Activated CD4-positive, alpha-beta T cell treated with anti-CD3 and anti-CD28 coated beads, Interleukin-2, amount 10 ng/mL, durations not matched to agents 24 days and 14 days (primary cell): ENCODE data around the gene NFIA. TPM values are rescaled to one million over a fixed set of nuclear protein-coding genes. Genes with fewer than 3 reads are reported as not detected.

ENCODE experiments used
- DNase-seq: peaks from one replicate; pipeline ENCODE4 v3.0.0; 2022
- H3K27ac Mint-ChIP-seq: one replicate; pipeline ENCODE4 v1.8.0; 2022; ENCODE audit warnings: mild to moderate bottlenecking, mixed read lengths
- H3K27me3 Mint-ChIP-seq: one replicate; pipeline ENCODE4 v1.8.0; 2022; ENCODE audit warnings: mixed read lengths
- H3K36me3 Mint-ChIP-seq: one replicate; pipeline ENCODE4 v1.8.0; 2022; ENCODE audit warnings: low read depth, mild to moderate bottlenecking, mixed read lengths
- H3K4me1 Mint-ChIP-seq: one replicate; pipeline ENCODE4 v1.8.0; 2021; ENCODE audit warnings: mixed read lengths
- H3K4me3 Mint-ChIP-seq: one replicate; pipeline ENCODE4 v1.8.0; 2022; ENCODE audit warnings: mild to moderate bottlenecking, moderate library complexity, mixed read lengths
- H3K9me3 Mint-ChIP-seq: one replicate; pipeline ENCODE4 v1.8.0; 2021; ENCODE audit warnings: mixed read lengths
- intact Hi-C: fragments of 100-400 bp; cut with micrococcal nuclease; formaldehyde crosslinking; loops from one replicate; pipeline ENCODE4 v1.15.1; 2023
- total RNA-seq: library from RNA; stranded (reverse); gene quantifications from 2 replicates; pipeline ENCODE4 v1.2.3, GENCODE V29; 2022

Gene NFIA
- total RNA-seq, 1 donor from 2014 or later: 0.63 TPM

DNA sequence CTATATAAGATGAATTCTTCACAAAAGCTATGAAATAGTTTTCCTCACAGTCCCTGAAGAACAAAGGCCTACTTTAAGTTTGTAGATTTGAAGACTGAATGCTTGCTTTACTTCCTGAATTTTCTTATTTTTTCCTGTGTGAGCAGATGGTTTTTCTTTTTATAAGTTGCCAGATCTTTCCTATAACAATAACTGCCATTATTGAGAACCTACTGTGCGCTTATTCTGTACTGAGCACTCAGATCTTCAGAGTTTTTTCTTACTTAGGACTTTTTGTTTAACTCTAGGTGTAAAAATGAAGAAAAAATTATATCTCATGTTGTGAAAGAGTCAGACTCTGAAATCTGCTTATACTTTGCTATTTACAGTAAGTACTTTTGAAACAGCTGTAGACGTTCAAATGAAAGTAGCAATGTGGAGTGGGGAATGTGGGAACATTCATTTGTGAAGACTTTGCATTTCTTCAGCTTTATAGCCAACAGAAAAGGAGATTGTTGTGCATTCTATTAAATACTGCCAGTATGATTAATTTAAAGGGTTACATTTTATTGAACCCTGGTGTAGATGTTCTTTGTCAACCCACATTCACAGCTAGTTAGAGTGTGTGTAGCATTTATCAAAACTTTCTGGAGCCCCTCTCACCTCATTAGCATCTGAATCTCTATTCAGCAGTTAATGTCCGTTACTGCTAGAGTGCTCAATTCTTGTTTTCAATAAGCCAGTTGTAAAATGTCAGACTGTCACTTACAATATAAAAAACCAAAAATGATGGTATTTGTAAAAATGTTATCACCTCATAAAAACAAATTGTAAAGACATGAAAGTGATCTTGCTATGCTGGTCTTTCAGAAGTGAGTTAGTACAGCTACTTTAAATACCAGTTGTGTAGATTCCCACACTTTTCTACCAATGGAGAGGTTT is 29.0 kb downstream of the NFIA start:
- Mint-ChIP-seq H3K9me3 (no peaks in the 10 kb centered on the region), H3K27ac (no peak overlapping the region), H3K36me3 (no peaks in the 10 kb centered on the region), H3K27me3 (peaks cover 12% of the 10 kb centered on the region), H3K4me3 (no peak overlapping the region), H3K4me1 (no peaks in the 10 kb centered on the region)
- DNase-seq: no peak
- intact Hi-C loops: no loop called here

DNA sequence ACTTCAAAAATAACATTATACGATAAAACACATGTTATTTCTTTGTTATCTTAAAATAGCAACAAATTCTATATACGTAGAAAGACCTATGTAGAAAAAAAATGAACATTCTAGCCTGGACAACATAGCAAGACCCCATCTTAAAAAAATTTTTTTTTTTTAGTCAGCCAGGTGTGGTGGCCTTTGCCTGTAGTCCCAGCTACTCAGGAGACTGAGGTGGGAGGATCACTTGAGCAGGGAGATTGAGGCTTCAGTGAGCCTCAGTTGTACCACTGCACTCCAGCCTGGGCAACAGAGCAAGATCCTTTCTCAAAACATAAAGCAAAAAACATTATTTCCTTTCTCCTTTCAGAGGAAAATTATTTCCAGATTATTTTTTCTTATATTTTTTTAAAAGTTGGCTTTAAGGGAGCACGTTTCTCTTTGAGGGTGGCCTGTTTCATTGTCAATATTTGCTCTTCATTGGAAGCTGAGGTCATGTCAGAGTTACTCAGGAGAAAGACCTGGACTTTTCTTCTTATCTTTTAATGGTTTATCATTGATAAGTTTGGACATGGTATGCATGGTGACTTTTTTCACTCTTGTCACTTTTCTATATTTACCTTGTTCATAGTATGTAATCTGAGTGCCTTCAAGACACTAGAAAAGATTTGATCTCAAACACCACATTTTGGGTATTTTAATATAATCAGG is 32.0 kb downstream of the NFIA start:
- Mint-ChIP-seq H3K4me3 (no peak overlapping the region), H3K4me1 (no peaks in the 10 kb centered on the region), H3K36me3 (no peaks in the 10 kb centered on the region), H3K9me3 (no peaks in the 10 kb centered on the region), H3K27ac (no peak overlapping the region), H3K27me3 (peaks cover 17% of the 10 kb centered on the region)
- intact Hi-C loops: no loop called here
- DNase-seq: no peak

DNA sequence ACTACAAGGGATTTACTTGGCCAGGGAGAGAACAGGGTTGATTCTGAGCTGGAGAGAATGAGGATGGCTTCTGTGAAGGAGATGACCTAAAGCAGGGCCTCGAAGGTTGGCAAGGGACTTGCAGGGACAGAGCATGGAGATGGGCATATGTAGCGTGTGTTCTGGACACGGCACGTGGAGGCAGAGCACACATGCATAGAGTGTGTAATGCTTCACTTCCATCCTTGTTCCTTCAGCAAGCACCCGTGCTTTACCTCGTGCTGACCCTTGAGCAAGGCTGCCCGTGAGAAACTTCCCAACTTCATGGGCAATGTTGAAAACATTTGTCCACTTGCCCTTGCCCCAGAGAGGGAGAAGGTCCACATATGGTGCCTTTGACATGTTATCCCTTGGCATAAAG is 33.1 kb downstream of the NFIA start:
- Mint-ChIP-seq H3K4me1 (no peaks in the 10 kb centered on the region), H3K27me3 (peaks cover 17% of the 10 kb centered on the region), H3K9me3 (no peaks in the 10 kb centered on the region), H3K4me3 (no peak overlapping the region), H3K27ac (no peak overlapping the region), H3K36me3 (no peaks in the 10 kb centered on the region)
- intact Hi-C loops: no loop called here
- no peak for DNase-seq

DNA sequence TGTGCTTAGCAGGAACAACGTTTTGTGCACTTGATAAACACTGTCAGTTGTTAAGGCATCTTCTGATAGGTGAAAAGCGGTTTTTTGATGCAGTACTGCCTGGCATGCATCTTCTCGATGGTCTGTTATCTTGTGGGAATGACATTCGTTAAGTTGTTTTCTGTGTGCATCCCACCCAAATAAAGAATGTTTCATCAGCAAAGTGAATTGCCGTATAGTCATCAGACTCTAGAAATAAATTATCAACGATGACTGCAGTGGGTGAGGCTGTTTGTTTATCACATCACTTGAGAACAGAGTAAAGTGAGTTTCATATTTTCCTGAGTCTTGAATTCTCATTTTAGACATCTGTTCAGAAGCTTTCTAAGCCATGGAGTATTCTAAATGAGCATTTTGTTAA is 34.1 kb downstream of the NFIA start:
- Mint-ChIP-seq H3K27ac (no peak overlapping the region), H3K27me3 (peaks cover 16% of the 10 kb centered on the region), H3K4me1 (no peaks in the 10 kb centered on the region), H3K4me3 (no peak overlapping the region), H3K9me3 (no peaks in the 10 kb centered on the region), H3K36me3 (no peaks in the 10 kb centered on the region)
- DNase-seq: no peak
- intact Hi-C loops: no loop called here

DNA sequence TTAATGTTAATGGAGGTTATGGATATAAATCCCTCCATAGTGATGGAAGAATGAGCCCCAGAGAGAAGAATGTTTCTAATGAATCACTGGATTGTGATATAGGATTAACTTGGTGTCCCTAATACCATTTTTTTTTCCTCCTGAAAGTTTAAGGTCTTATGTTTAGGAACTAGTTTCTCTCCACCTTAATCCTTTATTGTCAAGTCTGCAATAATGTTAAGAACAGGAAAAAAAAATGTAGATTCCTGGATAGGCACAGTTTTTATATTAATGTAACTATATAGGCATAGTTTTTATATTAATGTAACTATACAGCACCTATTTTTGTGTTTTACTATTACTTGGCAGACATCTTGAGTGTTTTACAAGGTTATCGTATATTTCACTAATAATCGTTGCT is 34.9 kb downstream of the NFIA start:
- intact Hi-C loops: no loop called here

DNA sequence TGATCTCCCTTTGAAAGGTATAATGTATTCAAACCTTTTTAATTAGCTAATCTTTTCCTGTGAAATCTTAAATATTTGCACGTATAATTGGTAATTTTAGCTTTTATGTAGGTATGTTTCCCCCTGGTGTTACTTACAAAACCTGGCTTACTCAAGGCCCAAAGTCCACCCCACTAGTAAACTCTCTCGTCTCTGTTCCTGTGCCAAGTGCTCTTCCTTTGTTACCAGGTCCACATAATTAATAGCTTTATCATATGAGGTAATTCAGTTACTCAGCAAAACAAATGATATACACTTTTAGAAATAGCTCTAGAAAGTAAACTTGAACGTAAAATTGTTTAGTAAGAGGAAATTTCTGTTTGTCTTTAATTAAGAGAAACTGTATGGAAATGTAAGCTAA is 36.7 kb downstream of the NFIA start:
- Mint-ChIP-seq H3K36me3 (no peaks in the 10 kb centered on the region), H3K4me3 (no peak overlapping the region), H3K4me1 (no peaks in the 10 kb centered on the region), H3K27me3 (peaks cover 19% of the 10 kb centered on the region), H3K9me3 (no peaks in the 10 kb centered on the region), H3K27ac (no peak overlapping the region)
- intact Hi-C loops: no loop called here
- DNase-seq: no peak

More for the DNA sequence above, 34.9 kb downstream of the NFIA start:
- Mint-ChIP-seq H3K4me3 (no peak overlapping the region), H3K9me3 (no peaks in the 10 kb centered on the region), H3K4me1 (no peaks in the 10 kb centered on the region), H3K36me3 (no peaks in the 10 kb centered on the region), H3K27ac (no peak overlapping the region), H3K27me3 (peaks cover 18% of the 10 kb centered on the region)
- no peak for DNase-seq

DNA sequence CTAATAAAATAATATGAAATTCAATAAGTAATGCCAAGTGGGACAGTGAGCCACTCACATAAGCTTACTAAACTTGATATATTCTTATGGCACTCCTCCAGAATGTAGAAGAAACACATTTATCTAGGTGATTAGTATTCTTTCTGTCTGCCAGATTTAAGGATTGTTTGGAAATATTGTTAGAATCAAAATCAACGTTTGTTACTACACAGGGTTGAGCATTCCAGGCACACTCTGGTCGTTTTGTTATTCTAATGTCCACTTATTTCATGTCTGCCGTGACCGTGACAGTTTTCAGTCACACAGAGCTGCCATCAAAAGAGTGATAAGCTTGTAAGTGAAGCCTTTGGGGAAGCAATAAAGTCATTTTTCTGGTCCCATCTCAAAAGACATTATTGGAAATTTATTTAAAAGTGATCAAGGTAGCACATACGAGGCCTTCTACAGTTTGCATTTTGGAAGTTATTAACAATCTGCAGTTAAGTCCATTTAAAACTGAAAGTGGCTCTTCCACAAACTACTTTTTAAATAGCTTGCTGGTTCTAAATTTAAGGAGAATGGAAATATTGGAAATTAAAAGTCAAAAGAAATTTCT is 38.0 kb downstream of the NFIA start:
- DNase-seq: no peak
- Mint-ChIP-seq H3K4me1 (no peaks in the 10 kb centered on the region), H3K27me3 (peaks cover 23% of the 10 kb centered on the region), H3K9me3 (no peaks in the 10 kb centered on the region), H3K36me3 (no peaks in the 10 kb centered on the region), H3K27ac (no peak overlapping the region), H3K4me3 (no peak overlapping the region)
- intact Hi-C loops: no loop called here

DNA sequence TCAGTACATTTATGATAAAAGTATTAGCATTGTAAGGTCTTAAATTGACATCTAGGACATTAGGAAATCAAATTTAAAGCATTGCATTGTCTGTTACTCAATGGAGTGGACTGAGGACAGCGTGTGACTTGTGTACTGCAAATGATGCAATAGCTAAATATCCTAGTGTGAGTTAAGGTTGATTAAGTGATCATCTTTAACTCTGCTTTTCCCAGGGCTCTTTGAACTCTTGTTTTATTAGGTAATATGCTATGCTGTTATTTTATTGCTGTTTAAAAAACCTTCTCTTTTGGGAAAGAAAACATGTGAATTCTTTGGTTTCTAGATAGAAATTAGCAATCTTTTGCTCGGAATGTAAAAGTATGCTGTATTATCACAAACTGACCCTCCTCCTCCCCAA is 38.6 kb downstream of the NFIA start:
- H3K4me3 Mint-ChIP-seq: no peak overlapping the region
- intact Hi-C loops: no loop called here
- DNase-seq: no peak
- peaks cover 20% of the 10 kb centered on the region for H3K27me3 Mint-ChIP-seq
- no peaks in the 10 kb centered on the region for H3K4me1 Mint-ChIP-seq
- no peaks in the 10 kb centered on the region for H3K36me3 Mint-ChIP-seq
- no peak overlapping the region for H3K27ac Mint-ChIP-seq
- no peaks in the 10 kb centered on the region for H3K9me3 Mint-ChIP-seq

DNA sequence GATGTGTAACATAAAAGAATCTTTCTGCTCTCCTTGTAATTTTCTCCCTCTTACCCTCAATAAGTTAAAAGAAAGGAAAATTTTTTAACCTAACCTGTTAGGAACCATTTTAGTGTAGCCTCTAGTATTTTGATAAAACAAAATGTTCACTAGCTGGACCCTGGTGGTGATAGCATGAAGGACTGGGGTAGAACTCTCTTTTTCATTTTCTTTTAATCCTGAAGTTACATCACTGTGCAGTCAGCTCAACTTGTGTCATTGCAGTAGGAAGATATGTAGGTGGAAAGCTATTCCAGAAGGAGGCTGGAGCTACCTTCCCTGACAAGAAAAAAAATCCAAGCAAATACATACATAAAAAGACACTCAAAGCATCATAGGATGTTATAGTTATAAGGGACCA is 39.3 kb downstream of the NFIA start:
- H3K27ac Mint-ChIP-seq: no peak overlapping the region
- no peaks in the 10 kb centered on the region for H3K4me1 Mint-ChIP-seq
- intact Hi-C loops: no loop called here
- H3K4me3 Mint-ChIP-seq: no peak overlapping the region
- H3K36me3 Mint-ChIP-seq: no peaks in the 10 kb centered on the region
- H3K27me3 Mint-ChIP-seq: peaks cover 18% of the 10 kb centered on the region
- no peaks in the 10 kb centered on the region for H3K9me3 Mint-ChIP-seq
- no peak for DNase-seq

DNA sequence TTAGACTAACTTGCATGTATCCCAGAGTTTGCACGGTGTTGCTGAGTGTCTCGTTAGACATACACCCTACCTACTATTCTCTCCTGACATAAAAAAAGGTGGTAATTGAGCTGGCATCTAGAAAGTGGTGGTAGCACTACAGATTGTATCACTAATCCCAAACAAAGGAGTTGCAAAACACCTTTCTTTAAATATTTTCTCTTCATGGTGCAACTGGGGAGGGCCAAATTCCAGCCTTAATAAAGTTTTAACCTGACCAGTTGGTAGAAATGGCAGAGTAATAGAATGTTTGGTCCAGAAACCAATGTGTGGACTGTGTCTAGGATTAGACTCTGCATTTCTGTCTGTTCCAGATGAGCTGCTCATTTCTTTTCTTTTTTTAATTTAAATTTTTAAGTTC is 40.0 kb downstream of the NFIA start:
- H3K4me3 Mint-ChIP-seq: no peak overlapping the region

DNA sequence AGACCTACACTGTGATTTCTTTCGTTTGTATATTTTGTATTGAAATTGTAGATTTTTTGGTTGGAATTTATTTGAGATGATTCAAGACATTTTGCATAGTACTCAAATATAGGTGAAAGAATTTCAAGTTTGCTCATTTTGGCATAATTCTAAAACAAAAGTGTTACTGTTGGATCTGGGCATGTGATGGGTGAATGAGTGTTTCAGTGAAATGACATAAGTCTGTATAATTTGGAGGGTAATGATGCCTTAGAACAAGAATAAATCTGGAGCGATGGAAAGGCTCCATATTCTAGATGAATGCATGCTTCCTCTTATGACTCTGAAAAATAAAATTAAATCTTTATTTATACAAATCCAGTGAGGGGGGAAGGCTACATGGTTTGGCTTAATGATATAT is 41.0 kb downstream of the NFIA start:
- peaks cover 16% of the 10 kb centered on the region for H3K27me3 Mint-ChIP-seq
- H3K9me3 Mint-ChIP-seq: no peaks in the 10 kb centered on the region
- no peaks in the 10 kb centered on the region for H3K36me3 Mint-ChIP-seq
- H3K4me3 Mint-ChIP-seq: no peak overlapping the region
- H3K4me1 Mint-ChIP-seq: no peaks in the 10 kb centered on the region
- no peak for DNase-seq
- H3K27ac Mint-ChIP-seq: no peak overlapping the region
- intact Hi-C loops: no loop called here

More for the DNA sequence above, 40.0 kb downstream of the NFIA start:
- H3K27ac Mint-ChIP-seq: no peak overlapping the region
- no peaks in the 10 kb centered on the region for H3K4me1 Mint-ChIP-seq
- intact Hi-C loops: no loop called here
- no peak for DNase-seq
- H3K27me3 Mint-ChIP-seq: peaks cover 18% of the 10 kb centered on the region
- H3K9me3 Mint-ChIP-seq: no peaks in the 10 kb centered on the region
- H3K36me3 Mint-ChIP-seq: no peaks in the 10 kb centered on the region

DNA sequence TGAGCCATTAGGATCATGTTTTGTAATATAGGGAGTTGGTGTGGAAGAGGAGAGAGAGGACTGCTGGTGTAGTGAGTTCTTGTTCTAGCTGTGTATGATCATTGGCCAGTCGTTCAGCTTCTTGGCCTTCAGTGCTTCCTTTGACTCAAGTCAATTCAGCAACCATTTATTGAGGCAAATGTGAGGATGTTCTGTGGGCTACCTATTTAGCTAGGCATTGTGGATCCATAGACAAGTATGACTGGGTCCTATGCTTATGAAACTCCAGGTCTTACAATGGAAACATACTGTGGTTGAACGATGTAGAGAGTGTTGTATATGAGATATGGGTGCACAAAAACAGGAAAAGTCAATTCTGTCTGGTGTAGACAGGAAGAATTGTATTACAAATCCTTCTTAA is 41.7 kb downstream of the NFIA start:
- Mint-ChIP-seq H3K27ac (no peak overlapping the region), H3K27me3 (peaks cover 14% of the 10 kb centered on the region), H3K36me3 (no peaks in the 10 kb centered on the region), H3K9me3 (no peaks in the 10 kb centered on the region), H3K4me3 (no peak overlapping the region), H3K4me1 (no peaks in the 10 kb centered on the region)
- intact Hi-C loops: no loop called here
- DNase-seq: no peak

DNA sequence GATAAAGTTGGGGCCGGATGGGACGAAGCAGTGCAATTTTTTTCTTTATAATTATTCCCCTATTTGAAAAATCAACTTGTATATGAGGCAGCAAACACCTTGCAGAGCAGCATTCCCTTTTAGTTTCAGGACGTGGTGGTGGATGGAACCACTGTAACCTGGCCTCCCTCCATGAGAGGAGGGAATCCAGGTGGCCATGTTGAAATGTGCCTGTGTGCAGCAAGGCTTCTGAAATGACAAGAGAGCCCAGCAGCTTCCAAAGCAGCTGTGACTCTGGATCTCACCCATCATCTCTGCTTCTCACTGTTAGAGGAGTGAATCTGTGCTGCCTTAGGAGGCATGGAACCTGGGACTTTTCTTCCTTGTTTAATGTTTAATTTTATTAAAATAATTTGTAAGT is 42.3 kb downstream of the NFIA start:
- H3K4me3 Mint-ChIP-seq: no peak overlapping the region
- DNase-seq: no peak
- H3K36me3 Mint-ChIP-seq: no peaks in the 10 kb centered on the region
- peaks cover 13% of the 10 kb centered on the region for H3K27me3 Mint-ChIP-seq
- no peak overlapping the region for H3K27ac Mint-ChIP-seq
- intact Hi-C loops: no loop called here
- no peaks in the 10 kb centered on the region for H3K4me1 Mint-ChIP-seq
- no peaks in the 10 kb centered on the region for H3K9me3 Mint-ChIP-seq

DNA sequence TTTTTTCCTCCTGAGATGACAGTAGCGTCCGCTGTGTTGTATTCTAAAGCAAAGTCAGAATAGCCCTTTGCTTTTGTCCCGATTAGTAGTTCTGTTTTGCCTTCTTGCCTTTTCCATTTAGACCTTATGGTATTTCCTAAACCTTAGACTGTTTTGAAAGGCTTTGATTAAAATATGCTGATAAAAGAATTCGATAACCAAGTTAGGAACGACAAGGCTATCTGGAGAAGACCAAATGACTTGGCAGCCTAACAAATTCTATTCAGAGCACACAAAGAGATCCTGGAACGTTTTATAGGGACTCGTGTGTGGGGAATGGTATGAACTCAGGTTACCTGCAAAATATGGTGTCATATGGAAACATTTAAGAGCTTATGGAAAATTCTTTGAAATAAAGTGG is 42.9 kb downstream of the NFIA start:
- H3K27me3 Mint-ChIP-seq: peaks cover 13% of the 10 kb centered on the region
- H3K4me3 Mint-ChIP-seq: no peak overlapping the region
- DNase-seq: no peak
- no peaks in the 10 kb centered on the region for H3K4me1 Mint-ChIP-seq
- no peaks in the 10 kb centered on the region for H3K36me3 Mint-ChIP-seq
- no peak overlapping the region for H3K27ac Mint-ChIP-seq
- H3K9me3 Mint-ChIP-seq: no peaks in the 10 kb centered on the region
- intact Hi-C loops: no loop called here
